HepG2 (cell line): Measurements from ENCODE around the gene ACTN1. TPM values are rescaled to one million over a fixed set of nuclear protein-coding genes. Genes with fewer than 3 reads are reported as not detected.

Experiments
- AKAP8 ChIP-seq: sonication (generic); formaldehyde crosslinking; IDR thresholded peaks from 2 replicates; pipeline ENCODE4 v1.5.1; 2020; ENCODE audit warnings: mild to moderate bottlenecking, missing genetic modification reagents
- ATM ChIP-seq: fragments of 450-650 bp; IDR thresholded peaks from 2 replicates; pipeline ENCODE4 v1.7.1; 2017; ENCODE audit warnings: mild to moderate bottlenecking, borderline replicate concordance
- IRF2 ChIP-seq: IDR thresholded peaks from 2 replicates; pipeline ENCODE4 v1.6.1; 2018; ENCODE audit warnings: missing genetic modification reagents, missing compliant biosample characterization
- KDM1A ChIP-seq: IDR thresholded peaks from 2 replicates; pipeline ENCODE4 v1.6.1; 2016; ENCODE audit warnings: missing compliant biosample characterization
- KDM6A ChIP-seq: IDR thresholded peaks from 2 replicates; pipeline ENCODE4 v1.6.1; 2016; ENCODE audit warnings: low read depth
- MEF2D ChIP-seq: sonication (generic); formaldehyde crosslinking; IDR thresholded peaks from 2 replicates; pipeline ENCODE4 v1.5.1; 2020; ENCODE audit warnings: mild to moderate bottlenecking, missing genetic modification reagents
- MIXL1 ChIP-seq: IDR thresholded peaks from 2 replicates; pipeline ENCODE4 v1.6.1; 2016
- MLLT10 ChIP-seq: sonication (generic); formaldehyde crosslinking; IDR thresholded peaks from 2 replicates; pipeline ENCODE4 v1.4.0; 2020; ENCODE audit warnings: missing genetic modification reagents
- MTA1 ChIP-seq: sonication (generic); formaldehyde crosslinking; IDR thresholded peaks from 2 replicates; pipeline ENCODE4 v1.4.0; 2020; ENCODE audit warnings: missing genetic modification reagents, mild to moderate bottlenecking, borderline replicate concordance
- MYC ChIP-seq: sonication (generic); formaldehyde crosslinking; IDR thresholded peaks from 2 replicates; pipeline ENCODE4 v1.9.0; 2021; ENCODE audit warnings: missing genetic modification reagents, borderline replicate concordance
- NCOA1 ChIP-seq: sonication (generic); formaldehyde crosslinking; IDR thresholded peaks from 2 replicates; pipeline ENCODE4 v1.9.0; 2021; ENCODE audit warnings: missing genetic modification reagents
- NR2F2 ChIP-seq: IDR thresholded peaks from 2 replicates; pipeline ENCODE4 v1.6.1; 2012; ENCODE audit warnings: low read depth, inconsistent platforms, borderline replicate concordance
- ONECUT2 ChIP-seq: sonication (generic); formaldehyde crosslinking; IDR thresholded peaks from 2 replicates; pipeline ENCODE4 v1.4.0; 2020; ENCODE audit warnings: missing genetic modification reagents
- RCOR2 ChIP-seq: IDR thresholded peaks from 2 replicates; pipeline ENCODE4 v1.6.1; 2016; ENCODE audit warnings: missing biosample characterization, missing genetic modification reagents
- RELA ChIP-seq: sonication (generic); formaldehyde crosslinking; IDR thresholded peaks from 2 replicates; pipeline ENCODE4 v1.4.0; 2020; ENCODE audit warnings: missing genetic modification reagents
- YEATS4 ChIP-seq: sonication (generic); formaldehyde crosslinking; IDR thresholded peaks from 2 replicates; pipeline ENCODE4 v1.4.0; 2020; ENCODE audit warnings: missing genetic modification reagents, borderline replicate concordance
- ZMYM2 ChIP-seq: sonication (generic); formaldehyde crosslinking; IDR thresholded peaks from 2 replicates; pipeline ENCODE4 v1.8.0; 2022; ENCODE audit warnings: mild to moderate bottlenecking, missing genetic modification reagents
- ZNF44 ChIP-seq: sonication (generic); formaldehyde crosslinking; IDR thresholded peaks from 2 replicates; pipeline ENCODE4 v1.5.1; 2020; ENCODE audit warnings: mild to moderate bottlenecking, missing genetic modification reagents
- ZNF652 ChIP-seq: IDR thresholded peaks from 2 replicates; pipeline ENCODE4 v1.6.1; 2016; ENCODE audit warnings: low read depth, borderline replicate concordance
- ZNF724P ChIP-seq: sonication (generic); formaldehyde crosslinking; IDR thresholded peaks from 2 replicates; pipeline ENCODE4 v1.8.0; 2022; ENCODE audit warnings: missing genetic modification reagents, borderline replicate concordance
- ZSCAN29 ChIP-seq: sonication (generic); formaldehyde crosslinking; conservative IDR thresholded peaks from 2 replicates; pipeline ENCODE4 v1.4.0; 2020; ENCODE audit warnings: mild to moderate bottlenecking, missing genetic modification reagents
- polyA plus RNA-seq, 8 experiments: library from polyadenylated mRNA; depleted of rRNA in 3 of 8; stranded (reverse) in 7 of 8; unstranded in 1 of 8; fragments of >200 nt; fragmentation: Illumina TruSeq in 4 of 8; extraction: Trizol in 4 of 8; gene quantifications; 2 replicates each; pipeline versions ENCODE4 v1.2.1 to v1.2.3, GENCODE V29; 2011 to 2016; ENCODE audit warnings: low read depth in 4 of 8, missing spikeins in 1 of 8, mixed read lengths in 1 of 8; ENCODE audit not compliant: insufficient read depth in 1 of 8
- total RNA-seq, 5 experiments: library from RNA; depleted of rRNA; stranded (reverse); fragments of >200 nt; fragmentation: Illumina TruSeq; extraction: Trizol; gene quantifications; 2 replicates each; pipeline ENCODE4 v1.2.3, GENCODE V29; 2016; ENCODE audit warnings: low read depth in 1 of 5
- TF ChIP-seq, protein P1 (sequence below): sonication (generic); formaldehyde crosslinking; IDR thresholded peaks from 2 replicates; pipeline ENCODE4 v1.8.0; 2022; ENCODE audit warnings: mild to moderate bottlenecking, missing genetic modification reagents
- TF ChIP-seq, protein P2 (sequence below): sonication (generic); formaldehyde crosslinking; IDR thresholded peaks from 2 replicates; pipeline ENCODE4 v1.8.0; 2022; ENCODE audit warnings: mild to moderate bottlenecking, missing genetic modification reagents, moderate library complexity
- TF ChIP-seq, protein P3 (sequence below): sonication (generic); formaldehyde crosslinking; IDR thresholded peaks from 2 replicates; pipeline ENCODE4 v1.8.1; 2023; ENCODE audit warnings: mild to moderate bottlenecking, moderate library complexity, missing genetic modification reagents
- TF ChIP-seq, protein P4 (sequence below): sonication (generic); formaldehyde crosslinking; IDR thresholded peaks from 2 replicates; pipeline ENCODE4 v1.4.0; 2020; ENCODE audit warnings: missing genetic modification reagents

ACTN1 gene
- total and polyA plus RNA-seq, 2 of the 13 experiments (the other 11 are each of a cell fraction or from before 2014, with no cell fraction given): 58.6 to 162 TPM

DNA sequence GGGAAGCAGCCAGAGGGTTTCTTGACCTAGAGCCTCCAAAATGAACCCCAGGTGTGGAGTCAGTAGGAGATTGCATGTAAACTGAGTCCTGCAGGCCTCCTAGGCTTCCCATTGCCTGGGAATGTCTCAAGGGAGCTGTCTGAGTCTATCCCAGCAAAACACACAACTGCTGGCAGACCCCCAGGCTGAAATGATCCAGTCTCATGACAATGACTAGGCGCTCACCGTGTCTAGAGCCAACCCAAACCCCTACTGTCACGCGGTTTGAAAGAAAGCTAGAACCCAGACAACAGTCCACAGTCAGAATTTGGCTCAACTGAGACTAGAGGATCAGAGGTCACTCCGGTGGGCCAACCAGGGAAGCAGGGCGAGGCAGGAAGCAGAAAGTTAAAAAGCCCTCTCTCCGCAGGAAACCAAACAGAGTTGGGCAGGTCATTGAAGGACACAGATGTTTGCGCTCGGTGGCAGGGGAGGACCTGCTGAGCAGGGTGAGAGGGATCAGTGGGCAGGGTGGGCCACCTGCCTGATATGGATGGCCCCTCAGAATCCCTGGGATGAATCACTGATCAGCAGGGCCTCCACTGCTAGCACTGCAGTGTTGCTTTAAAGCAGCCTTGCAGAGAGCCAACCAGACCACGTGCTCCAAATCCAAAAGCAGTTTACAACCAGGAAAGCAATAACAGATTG lies 23.8 kb downstream of the ACTN1 start (continued):
- TF ChIP-seq, protein P1, sequence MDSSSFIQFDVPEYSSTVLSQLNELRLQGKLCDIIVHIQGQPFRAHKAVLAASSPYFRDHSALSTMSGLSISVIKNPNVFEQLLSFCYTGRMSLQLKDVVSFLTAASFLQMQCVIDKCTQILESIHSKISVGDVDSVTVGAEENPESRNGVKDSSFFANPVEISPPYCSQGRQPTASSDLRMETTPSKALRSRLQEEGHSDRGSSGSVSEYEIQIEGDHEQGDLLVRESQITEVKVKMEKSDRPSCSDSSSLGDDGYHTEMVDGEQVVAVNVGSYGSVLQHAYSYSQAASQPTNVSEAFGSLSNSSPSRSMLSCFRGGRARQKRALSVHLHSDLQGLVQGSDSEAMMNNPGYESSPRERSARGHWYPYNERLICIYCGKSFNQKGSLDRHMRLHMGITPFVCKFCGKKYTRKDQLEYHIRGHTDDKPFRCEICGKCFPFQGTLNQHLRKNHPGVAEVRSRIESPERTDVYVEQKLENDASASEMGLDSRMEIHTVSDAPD (CRISPR knock-in tag): peak; percentile 65; the same call in 1 of the 2 replicates
- TF ChIP-seq KDM6A (CRISPR knock-in tag): peak; percentile 45; the same call in 1 of the 2 replicates
- 0 out of 2 replicates have a peak, but pooled peaks have one; percentile 26 for TF ChIP-seq KDM1A (CRISPR knock-in tag)
- TF ChIP-seq, protein P2, sequence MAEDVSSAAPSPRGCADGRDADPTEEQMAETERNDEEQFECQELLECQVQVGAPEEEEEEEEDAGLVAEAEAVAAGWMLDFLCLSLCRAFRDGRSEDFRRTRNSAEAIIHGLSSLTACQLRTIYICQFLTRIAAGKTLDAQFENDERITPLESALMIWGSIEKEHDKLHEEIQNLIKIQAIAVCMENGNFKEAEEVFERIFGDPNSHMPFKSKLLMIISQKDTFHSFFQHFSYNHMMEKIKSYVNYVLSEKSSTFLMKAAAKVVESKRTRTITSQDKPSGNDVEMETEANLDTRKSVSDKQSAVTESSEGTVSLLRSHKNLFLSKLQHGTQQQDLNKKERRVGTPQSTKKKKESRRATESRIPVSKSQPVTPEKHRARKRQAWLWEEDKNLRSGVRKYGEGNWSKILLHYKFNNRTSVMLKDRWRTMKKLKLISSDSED (CRISPR knock-in tag): no peak
- TF ChIP-seq ZNF652 (CRISPR knock-in tag): peak; percentile 14; the same call in 1 of the 2 replicates
- 0 out of 2 replicates have a peak, but pooled peaks have one; percentile 23 for TF ChIP-seq ZNF724P
- TF ChIP-seq ONECUT2: peak; percentile 50; the same call in 1 of the 2 replicates
- peak; percentile 54 for TF ChIP-seq MIXL1
- TF ChIP-seq MTA1 (CRISPR knock-in tag): peak; percentile 89; the same call in 1 of the 2 replicates
- TF ChIP-seq, protein P3, sequence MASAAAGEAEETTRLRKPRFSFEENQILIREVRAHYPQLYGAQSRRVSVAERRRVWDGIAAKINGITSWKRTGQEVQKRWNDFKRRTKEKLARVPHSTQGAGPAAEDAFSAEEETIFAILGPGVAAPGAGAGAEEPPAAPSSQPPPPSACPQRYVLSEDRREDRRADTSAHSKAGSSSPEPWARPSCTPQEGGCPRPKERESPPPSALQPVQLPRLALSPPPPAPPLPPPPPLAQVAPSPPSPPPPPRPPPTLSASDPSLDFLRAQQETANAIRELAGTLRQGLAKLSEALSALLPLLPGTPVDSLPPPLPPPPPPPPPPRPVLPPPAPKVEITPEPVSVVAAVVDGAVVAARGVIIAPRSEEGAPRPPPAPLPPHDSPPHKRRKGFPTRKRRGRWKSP (CRISPR knock-in tag): peak; percentile 62; the same call in 1 of the 2 replicates
- no peak for TF ChIP-seq ATM
- peak; percentile 87; the same call in 1 of the 2 replicates for TF ChIP-seq NCOA1 (CRISPR knock-in tag)
- peak; percentile 89 for TF ChIP-seq YEATS4 (CRISPR knock-in tag)
- TF ChIP-seq RELA (CRISPR knock-in tag): peak; percentile 31; the same call in 1 of the 2 replicates
- TF ChIP-seq MEF2D (CRISPR knock-in tag): peak; percentile 82; the same call in 1 of the 2 replicates
- TF ChIP-seq ZSCAN29 (CRISPR knock-in tag): peak; percentile 63; the same call in 1 of the 2 replicates
- 0 out of 2 replicates have a peak, but pooled peaks have one; percentile 43 for TF ChIP-seq ZMYM2 (CRISPR knock-in tag)
- peak; percentile 56 for TF ChIP-seq IRF2
- TF ChIP-seq NR2F2: peak; percentile 73; the same call in 1 of the 2 replicates
- TF ChIP-seq RCOR2 (CRISPR knock-in tag): peak; percentile 68; the same call in 1 of the 2 replicates
- TF ChIP-seq MYC (CRISPR knock-in tag): peak; percentile 81; the same call in 1 of the 2 replicates
- TF ChIP-seq ZNF44 (CRISPR knock-in tag): 0 out of 2 replicates have a peak, but pooled peaks have one; percentile 25
- TF ChIP-seq, protein P4, sequence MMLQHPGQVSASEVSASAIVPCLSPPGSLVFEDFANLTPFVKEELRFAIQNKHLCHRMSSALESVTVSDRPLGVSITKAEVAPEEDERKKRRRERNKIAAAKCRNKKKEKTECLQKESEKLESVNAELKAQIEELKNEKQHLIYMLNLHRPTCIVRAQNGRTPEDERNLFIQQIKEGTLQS (CRISPR knock-in tag): peak; percentile 47; the same call in 1 of the 2 replicates
- no peak for TF ChIP-seq MLLT10
- peak; percentile 44; the same call in 1 of the 2 replicates for TF ChIP-seq AKAP8
